Ishikawa (cell line): ENCODE results near the gene DEPDC5.

ENCODE experiments used
- CREB1 ChIP-seq: IDR thresholded peaks from 2 replicates; pipeline ENCODE4 v1.6.1; 2012; ENCODE audit warnings: low read depth
- EGR1 ChIP-seq: IDR thresholded peaks from 2 replicates; pipeline ENCODE4 v1.6.1; 2012
- RAD21 ChIP-seq: IDR thresholded peaks from 2 replicates; pipeline ENCODE4 v1.6.1; 2012; ENCODE audit warnings: low read depth
- TCF12 ChIP-seq: IDR thresholded peaks from 2 replicates; pipeline ENCODE4 v1.6.1; 2012; ENCODE audit warnings: low read depth
- YY1 ChIP-seq: IDR thresholded peaks from 2 replicates; pipeline ENCODE4 v1.6.1; 2012; ENCODE audit warnings: low read depth
- TF ChIP-seq, protein P1 (sequence below): IDR thresholded peaks from 2 replicates; pipeline ENCODE4 v1.6.1; 2012
- TF ChIP-seq, protein P2 (sequence below): IDR thresholded peaks from 2 replicates; pipeline ENCODE4 v1.6.1; 2012
- TF ChIP-seq, protein P3 (sequence below): IDR thresholded peaks from 2 replicates; pipeline ENCODE4 v1.6.1; 2012; ENCODE audit warnings: low read depth, mild to moderate bottlenecking

DNA sequence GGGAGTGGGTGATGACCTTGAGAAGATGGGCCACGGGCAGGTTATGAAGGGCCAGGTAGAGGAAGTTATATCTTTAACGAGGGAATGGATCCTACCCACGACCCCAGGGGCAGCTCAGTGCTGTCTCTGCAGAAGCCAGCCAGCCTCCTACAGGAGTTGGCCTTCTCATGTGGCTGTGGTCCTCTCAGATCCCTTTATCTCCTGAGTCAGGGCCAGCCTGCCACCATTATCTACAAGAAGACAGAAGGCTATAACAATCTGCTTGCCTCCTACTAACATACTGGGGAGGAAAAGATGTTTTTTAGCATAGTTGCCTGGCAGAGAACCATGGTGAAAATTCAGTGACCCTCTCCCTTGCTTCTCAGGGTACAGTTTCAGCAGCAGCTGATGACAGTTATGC, 183.5 kb downstream of the DEPDC5 start:
- TF ChIP-seq CREB1 (no peak), YY1 (no peak), EGR1 (no peak), RAD21 (no peak), TCF12 (no peak)
- TF ChIP-seq, protein P1, sequence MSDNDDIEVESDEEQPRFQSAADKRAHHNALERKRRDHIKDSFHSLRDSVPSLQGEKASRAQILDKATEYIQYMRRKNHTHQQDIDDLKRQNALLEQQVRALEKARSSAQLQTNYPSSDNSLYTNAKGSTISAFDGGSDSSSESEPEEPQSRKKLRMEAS = no peak
- TF ChIP-seq, protein P2, sequence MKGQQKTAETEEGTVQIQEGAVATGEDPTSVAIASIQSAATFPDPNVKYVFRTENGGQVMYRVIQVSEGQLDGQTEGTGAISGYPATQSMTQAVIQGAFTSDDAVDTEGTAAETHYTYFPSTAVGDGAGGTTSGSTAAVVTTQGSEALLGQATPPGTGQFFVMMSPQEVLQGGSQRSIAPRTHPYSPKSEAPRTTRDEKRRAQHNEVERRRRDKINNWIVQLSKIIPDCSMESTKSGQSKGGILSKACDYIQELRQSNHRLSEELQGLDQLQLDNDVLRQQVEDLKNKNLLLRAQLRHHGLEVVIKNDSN = no peak
- TF ChIP-seq, protein P3, sequence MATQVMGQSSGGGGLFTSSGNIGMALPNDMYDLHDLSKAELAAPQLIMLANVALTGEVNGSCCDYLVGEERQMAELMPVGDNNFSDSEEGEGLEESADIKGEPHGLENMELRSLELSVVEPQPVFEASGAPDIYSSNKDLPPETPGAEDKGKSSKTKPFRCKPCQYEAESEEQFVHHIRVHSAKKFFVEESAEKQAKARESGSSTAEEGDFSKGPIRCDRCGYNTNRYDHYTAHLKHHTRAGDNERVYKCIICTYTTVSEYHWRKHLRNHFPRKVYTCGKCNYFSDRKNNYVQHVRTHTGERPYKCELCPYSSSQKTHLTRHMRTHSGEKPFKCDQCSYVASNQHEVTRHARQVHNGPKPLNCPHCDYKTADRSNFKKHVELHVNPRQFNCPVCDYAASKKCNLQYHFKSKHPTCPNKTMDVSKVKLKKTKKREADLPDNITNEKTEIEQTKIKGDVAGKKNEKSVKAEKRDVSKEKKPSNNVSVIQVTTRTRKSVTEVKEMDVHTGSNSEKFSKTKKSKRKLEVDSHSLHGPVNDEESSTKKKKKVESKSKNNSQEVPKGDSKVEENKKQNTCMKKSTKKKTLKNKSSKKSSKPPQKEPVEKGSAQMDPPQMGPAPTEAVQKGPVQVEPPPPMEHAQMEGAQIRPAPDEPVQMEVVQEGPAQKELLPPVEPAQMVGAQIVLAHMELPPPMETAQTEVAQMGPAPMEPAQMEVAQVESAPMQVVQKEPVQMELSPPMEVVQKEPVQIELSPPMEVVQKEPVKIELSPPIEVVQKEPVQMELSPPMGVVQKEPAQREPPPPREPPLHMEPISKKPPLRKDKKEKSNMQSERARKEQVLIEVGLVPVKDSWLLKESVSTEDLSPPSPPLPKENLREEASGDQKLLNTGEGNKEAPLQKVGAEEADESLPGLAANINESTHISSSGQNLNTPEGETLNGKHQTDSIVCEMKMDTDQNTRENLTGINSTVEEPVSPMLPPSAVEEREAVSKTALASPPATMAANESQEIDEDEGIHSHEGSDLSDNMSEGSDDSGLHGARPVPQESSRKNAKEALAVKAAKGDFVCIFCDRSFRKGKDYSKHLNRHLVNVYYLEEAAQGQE = no peak
